Activated CD4-positive, alpha-beta T cell treated with anti-CD3 and anti-CD28 coated beads, Interleukin-2, Interleukin-4, amounts not matched to agents 100 ng/mL and 50 ng/mL, durations not matched to agents 16 hours and 8 hours (primary cell): Measurements from ENCODE around the gene EMSY.

Experiments
- DNase-seq: peaks from one replicate; pipeline ENCODE4 v3.0.0-alpha.2; 2020; ENCODE audit warnings: low spot score

EMSY gene

DNA sequence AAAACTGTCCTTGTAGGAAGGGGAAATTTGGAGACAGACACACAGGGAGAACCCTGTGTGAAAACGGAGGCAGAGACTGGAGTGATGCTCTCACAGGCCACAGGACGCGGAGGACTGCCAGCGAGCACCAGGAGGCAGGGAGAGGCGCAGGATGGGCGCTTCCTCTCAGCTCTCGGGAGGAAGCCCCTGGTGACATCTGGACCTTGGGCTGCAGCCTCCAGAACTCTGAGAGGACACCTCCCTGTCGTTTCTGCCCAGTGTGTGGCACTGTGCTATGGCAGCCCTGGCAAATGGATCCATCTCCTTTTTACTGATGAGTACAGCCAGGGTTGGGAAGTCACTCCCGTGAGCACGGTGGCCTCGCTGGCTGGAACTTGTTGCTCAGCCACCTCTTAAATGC, 151.8 kb downstream of the EMSY start:
- no peak for DNase-seq

GRCh38 chr11:76597533-76598425, 153.0 kb downstream of the EMSY start:
- DNase-seq, result no peak

DNA sequence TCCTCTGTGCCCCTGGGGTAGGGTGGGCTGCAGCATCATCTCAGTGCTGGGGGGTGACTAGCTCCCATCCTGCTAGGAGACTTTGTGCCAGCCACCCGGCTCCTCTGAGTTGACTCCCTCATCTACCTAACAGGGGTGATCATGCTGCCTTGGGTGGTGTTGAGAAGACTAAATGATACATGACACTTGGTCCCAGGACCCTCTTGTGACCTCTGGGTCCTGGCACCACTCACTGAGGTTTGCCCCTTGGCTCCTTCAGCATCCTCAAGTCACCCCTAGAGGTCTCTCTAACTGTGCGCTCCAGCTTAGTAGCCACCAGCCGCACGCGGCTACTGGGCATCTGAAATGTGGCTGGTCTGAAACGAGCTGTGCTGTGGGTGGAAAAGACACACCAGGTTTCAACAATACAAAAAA, 153.6 kb downstream of the EMSY start:
- DNase-seq, result peak; percentile 22

GRCh38 chr11:76599041-76600013, 154.5 kb downstream of the EMSY start:
- DNase-seq, result no peak

DNA sequence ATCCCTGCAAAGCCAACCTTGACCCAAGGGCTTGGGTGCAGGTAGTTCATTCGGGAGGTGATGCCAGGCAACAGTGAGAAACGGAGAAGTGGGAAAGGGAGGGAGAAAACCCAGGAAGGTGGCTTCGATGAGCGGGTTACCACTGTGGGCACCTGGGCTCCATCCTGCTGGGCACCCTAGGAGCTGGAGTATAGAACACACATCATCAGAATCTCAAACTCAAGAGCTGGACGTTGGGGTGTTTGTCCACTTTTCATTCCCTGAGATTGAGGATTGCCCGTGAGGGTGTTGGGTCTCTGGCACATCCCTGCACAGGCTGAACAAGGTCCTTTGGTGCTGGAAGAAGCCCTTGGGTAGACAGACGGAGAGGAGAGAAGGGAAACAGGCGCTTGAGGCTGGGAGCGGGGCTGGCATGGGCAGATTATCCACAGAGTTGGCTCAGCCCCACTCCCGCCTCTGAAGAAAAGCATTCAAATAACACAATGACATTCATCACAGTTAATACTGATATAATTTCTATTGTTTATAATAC, 155.4 kb downstream of the EMSY start:
- DNase-seq, result no peak

DNA sequence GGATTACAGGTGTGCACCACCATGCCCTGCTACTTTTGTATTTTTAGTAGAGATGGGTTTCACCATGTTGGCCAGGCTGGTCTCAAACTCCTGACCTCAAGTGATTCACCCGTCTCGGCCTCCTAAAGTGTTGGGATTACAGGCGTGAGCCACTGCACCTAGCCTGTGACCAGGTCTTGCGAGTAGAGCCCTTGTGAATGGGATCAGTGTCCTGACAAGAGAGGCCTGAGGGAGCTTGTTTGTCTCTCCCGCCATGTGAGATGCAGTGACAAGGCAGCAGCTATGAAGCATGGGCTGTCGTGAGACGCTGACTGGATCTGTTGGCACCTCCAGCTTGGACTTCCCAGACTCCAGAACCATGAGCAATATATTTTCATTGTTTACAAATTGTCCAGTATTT, 156.5 kb downstream of the EMSY start:
- no peak for DNase-seq

DNA sequence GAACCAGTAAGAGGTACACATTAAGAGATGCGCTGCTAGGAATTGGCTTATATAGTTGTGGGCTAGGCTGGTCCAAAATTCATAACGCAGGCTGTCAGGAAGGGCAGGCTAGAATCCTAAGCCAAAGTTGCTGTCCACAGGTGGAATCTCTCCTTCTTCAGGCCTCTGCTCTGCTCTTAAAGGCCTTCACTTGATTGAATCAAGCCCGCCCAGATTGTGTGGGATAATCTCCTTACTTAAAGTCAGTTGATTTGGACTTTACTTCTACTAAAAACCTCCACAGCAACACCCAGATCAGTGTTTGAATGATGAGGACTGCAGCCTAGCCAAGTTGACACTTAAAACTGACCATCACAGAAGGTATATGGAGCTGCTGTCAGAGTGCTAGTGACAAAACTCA, 156.9 kb downstream of the EMSY start:
- DNase-seq, result no peak

DNA sequence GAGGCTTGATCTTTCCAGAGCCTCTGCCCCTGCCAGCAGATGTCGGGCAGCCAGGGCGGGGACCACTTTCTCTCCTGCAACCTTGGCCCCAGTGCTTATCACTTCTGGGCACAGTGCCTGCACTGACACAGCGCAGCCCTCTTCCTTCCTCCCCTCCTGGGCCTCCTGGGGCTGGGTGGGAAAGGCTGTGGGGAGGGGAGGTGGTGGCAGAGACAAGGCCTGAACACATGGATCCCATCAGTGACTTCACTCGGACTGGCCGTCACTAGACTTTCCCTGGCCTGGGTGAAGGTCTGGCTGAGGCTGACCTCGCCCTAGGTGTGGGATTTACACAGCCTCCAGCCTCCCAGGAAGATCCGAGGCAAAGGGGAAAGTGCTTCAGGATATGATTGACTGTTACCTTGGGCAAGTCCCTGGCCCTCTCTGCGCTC, 157.6 kb downstream of the EMSY start:
- DNase-seq, result no peak
